Upper lobe of right lung (tissue), 1 donor: ENCODE data around the gene CSNK1G2. TPM values are rescaled to one million over a fixed set of nuclear protein-coding genes. Genes with fewer than 3 reads are reported as not detected.

Source experiments
- ATAC-seq: fragments of 200-7000 bp; cut with Tn5 transposase; one replicate; pipeline ENCODE4 v1.9.1; 2020; ENCODE audit warnings: mild to moderate bottlenecking, moderate library complexity
- DNase-seq: peaks from one replicate; pipeline ENCODE4 v3.0.0-alpha.2; 2020
- H3K27ac ChIP-seq: fragments of 200-600 bp; one replicate; pipeline ENCODE4 v1.8.0; 2022
- H3K27me3 ChIP-seq: fragments of 200-600 bp; one replicate; pipeline ENCODE4 v1.8.0; 2022; ENCODE audit warnings: mild to moderate bottlenecking
- H3K36me3 ChIP-seq: fragments of 200-600 bp; one replicate; pipeline ENCODE4 v1.8.0; 2022
- H3K4me1 ChIP-seq: fragments of 200-600 bp; one replicate; pipeline ENCODE4 v1.8.0; 2022
- H3K4me3 ChIP-seq: fragments of 200-600 bp; one replicate; pipeline ENCODE4 v1.8.0; 2022; ENCODE audit warnings: mild to moderate bottlenecking
- H3K9me3 ChIP-seq: fragments of 200-600 bp; one replicate; pipeline ENCODE4 v1.8.0; 2022
- CTCF ChIP-seq: fragments of 200-600 bp; IDR thresholded peaks from one replicate; pipeline ENCODE4 v1.8.0; 2022; ENCODE audit warnings: antibody characterized with exemption
- intact Hi-C: fragments of 100-400 bp; cut with DNase I; formaldehyde crosslinking; loops from one replicate; pipeline ENCODE4 v1.11.0; 2022
- total RNA-seq: library from RNA; stranded (reverse); fragmentation: NEBNext Ultra II Directional; extraction: Animal tissue kit (Norgen Biotek cat#: 25700); gene quantifications from one replicate; pipeline ENCODE4 v1.2.1, GENCODE V29; 2021
- donor health status: DM: no; HTN: yes; CAD: no; lungs with severe emphysema.

The CSNK1G2 gene
- total RNA-seq, 1 donor from 2014 or later = 60.6 TPM

- TF ChIP-seq CTCF = no peak
- Histone ChIP-seq H3K36me3 (peaks cover 10% of the 10 kb centered on the region), H3K27ac (no peak overlapping the region), H3K4me3 (no peak overlapping the region), H3K27me3 (no peaks in the 10 kb centered on the region), H3K4me1 (no peaks in the 10 kb centered on the region), H3K9me3 (no peaks in the 10 kb centered on the region)
- ATAC-seq (no peak), DNase-seq (no peak)
- intact Hi-C loops = no loop called here
These were observed 9.7 kb downstream of the CSNK1G2 start for GRCh38 chr19:1950640-1951039.

GRCh38 chr19:1952635-1953034 is 11.7 kb downstream of the CSNK1G2 start:
- DNase-seq (no peak), ATAC-seq (no peak)
- intact Hi-C loops = no loop called here
- peaks cover 10% of the 10 kb centered on the region for H3K36me3 ChIP-seq
- no peak for TF ChIP-seq CTCF
- H3K27me3 ChIP-seq = no peaks in the 10 kb centered on the region
- H3K27ac ChIP-seq = no peak overlapping the region
- H3K9me3 ChIP-seq = no peaks in the 10 kb centered on the region
- no peak overlapping the region for H3K4me3 ChIP-seq
- H3K4me1 ChIP-seq = no peaks in the 10 kb centered on the region

- DNase-seq (no peak), ATAC-seq (no peak)
- TF ChIP-seq CTCF = no peak
- no peaks in the 10 kb centered on the region for H3K9me3 ChIP-seq
- intact Hi-C loops = no loop called here
- H3K4me3 ChIP-seq = no peak overlapping the region
- H3K4me1 ChIP-seq = no peaks in the 10 kb centered on the region
- peaks cover 10% of the 10 kb centered on the region for H3K36me3 ChIP-seq
- no peaks in the 10 kb centered on the region for H3K27me3 ChIP-seq
- no peak overlapping the region for H3K27ac ChIP-seq
These were observed 12.1 kb downstream of the CSNK1G2 start for GRCh38 chr19:1953037-1953436.

- Histone ChIP-seq H3K27me3 (no peaks in the 10 kb centered on the region), H3K9me3 (no peaks in the 10 kb centered on the region), H3K4me1 (no peaks in the 10 kb centered on the region), H3K36me3 (peaks cover 10% of the 10 kb centered on the region), H3K27ac (no peak overlapping the region), H3K4me3 (no peak overlapping the region)
- intact Hi-C loops = no loop called here
- peak; percentile 64 for DNase-seq
- no peak for ATAC-seq
- TF ChIP-seq CTCF = no peak
These were observed 12.6 kb downstream of the CSNK1G2 start for GRCh38 chr19:1953441-1954094.

- no peaks in the 10 kb centered on the region for H3K4me1 ChIP-seq
- no peak for TF ChIP-seq CTCF
- DNase-seq (no peak), ATAC-seq (no peak)
- H3K9me3 ChIP-seq = no peaks in the 10 kb centered on the region
- intact Hi-C loops = no loop called here
- H3K36me3 ChIP-seq = peaks cover 10% of the 10 kb centered on the region
- no peak overlapping the region for H3K4me3 ChIP-seq
- no peak overlapping the region for H3K27ac ChIP-seq
- H3K27me3 ChIP-seq = no peaks in the 10 kb centered on the region
These were observed 13.6 kb downstream of the CSNK1G2 start for GRCh38 chr19:1954532-1954933.
